ENCODE data around the gene PITPNC1.

GRCh38 chr17:67374329-67375053, 2.6 kb upstream of the PITPNC1 start:
- TF ChIP-seq POLR2AphosphoS5 (IDR thresholded peaks at IDR 0.05) (peak in 1 of 2 donors; percentile 54), CTCF (IDR thresholded peaks at IDR 0.05) (peak; percentile 75 to 88 (median 79)), POLR2A (IDR thresholded peaks at IDR 0.05; ENCODE audit: low read depth) (no peak)

Measured in esophagus muscularis mucosa (tissue), 3 donors.